Keratinocyte (primary cell): ENCODE results near the gene DMC1. TPM values are rescaled to one million over a fixed set of nuclear protein-coding genes. Genes with fewer than 3 reads are reported as not detected.

Source experiments
- DNase-seq: peaks from one replicate; pipeline ENCODE4 v3.0.0-alpha.2; 2011; ENCODE audit warnings: low read depth, missing footprints, low spot score
- FAIRE-seq: peaks from 2 replicates; lab custom pipeline; 2011; peaks lifted over from hg19 to GRCh38; lab: Jason Lieb, UNC
- H2AFZ ChIP-seq: 2 replicates; pipeline ENCODE4 v1.6.0; 2012; ENCODE audit warnings: low read length, control low read depth, inconsistent platforms; ENCODE audit not compliant: control insufficient read depth
- H3K27ac ChIP-seq: 2 replicates; pipeline ENCODE4 v1.5.1; 2011; ENCODE audit warnings: low read length; ENCODE audit not compliant: control insufficient read depth, insufficient read depth
- H3K27me3 ChIP-seq: 3 replicates; pipeline ENCODE4 v1.6.0; 2011; ENCODE audit warnings: low read length; ENCODE audit not compliant: control insufficient read depth, insufficient read depth; ENCODE audit errors: extremely low read depth
- H3K36me3 ChIP-seq, 2 experiments: 2 replicates in 1 of 2; 3 replicates in 1 of 2; pipeline ENCODE4 v1.5.1; 2011; ENCODE audit warnings: low read length in 2 of 2, mild to moderate bottlenecking in 1 of 2; ENCODE audit not compliant: control insufficient read depth in 2 of 2, insufficient read depth in 2 of 2; ENCODE audit errors: extremely low read depth in 1 of 2
- H3K4me1 ChIP-seq: 3 replicates; pipeline ENCODE4 v1.5.1; 2011; ENCODE audit warnings: low read length; ENCODE audit not compliant: control insufficient read depth, insufficient read depth; ENCODE audit errors: extremely low read depth
- H3K4me2 ChIP-seq: 3 replicates; pipeline ENCODE4 v1.6.0; 2011; ENCODE audit warnings: low read depth, low read length; ENCODE audit not compliant: control insufficient read depth, insufficient read depth; ENCODE audit errors: extremely low read depth
- H3K4me3 ChIP-seq, 3 experiments: fragments of 200-600 bp in 1 of 3; sonication (generic) in 1 of 3; 2 replicates in 2 of 3; 3 replicates in 1 of 3; pipeline ENCODE4 v1.5.1; 2011 to 2016; ENCODE audit warnings: low read length in 3 of 3, mild to moderate bottlenecking in 3 of 3, control low read depth in 2 of 3, inconsistent platforms in 1 of 3, low read depth in 1 of 3, mixed read lengths in 1 of 3, mixed run types in 1 of 3, moderate library complexity in 1 of 3; ENCODE audit not compliant: control insufficient read depth in 2 of 3, insufficient read depth in 2 of 3; ENCODE audit errors: extremely low read depth in 1 of 3
- H3K79me2 ChIP-seq: 2 replicates; pipeline ENCODE4 v1.6.0; 2012; ENCODE audit warnings: low read length; ENCODE audit not compliant: control insufficient read depth, insufficient read depth
- H3K9ac ChIP-seq: 3 replicates; pipeline ENCODE4 v1.6.0; 2011; ENCODE audit warnings: low read length; ENCODE audit not compliant: control insufficient read depth, insufficient read depth; ENCODE audit errors: extremely low read depth
- H3K9me1 ChIP-seq: 3 replicates; pipeline ENCODE4 v1.6.0; 2011; ENCODE audit warnings: low read length; ENCODE audit not compliant: control insufficient read depth, insufficient read depth; ENCODE audit errors: extremely low read depth
- H3K9me3 ChIP-seq: 2 replicates; pipeline ENCODE4 v1.5.1; 2012; ENCODE audit warnings: low read depth, low read length; ENCODE audit not compliant: control insufficient read depth
- H4K20me1 ChIP-seq: 3 replicates; pipeline ENCODE4 v1.6.0; 2011; ENCODE audit warnings: low read length; ENCODE audit not compliant: control insufficient read depth, insufficient read depth; ENCODE audit errors: extremely low read depth
- CTCF ChIP-seq, 3 experiments: IDR thresholded peaks in 1 of 3; conservative IDR thresholded peaks in 1 of 3; optimal IDR thresholded peaks in 1 of 3; 2 replicates in 2 of 3; 3 replicates in 1 of 3; pipeline versions ENCODE3 to v1.5.1; 2011; ENCODE audit warnings: low read length in 3 of 3, mild to moderate bottlenecking in 3 of 3, moderate library complexity in 2 of 3, control low read depth in 1 of 3, inconsistent platforms in 1 of 3; ENCODE audit not compliant: insufficient read depth in 2 of 3; ENCODE audit errors: extremely low read depth in 1 of 3
- EZH2 ChIP-seq: IDR thresholded peaks from one replicate; pipeline ENCODE4 v1.6.1; 2012; ENCODE audit warnings: inconsistent platforms, mild to moderate bottlenecking, low read length, moderate library complexity
- dilution Hi-C: fragments of 300-500 bp; cut with MboI; formaldehyde crosslinking; loops from one replicate; pipeline ENCODE4 v1.7.0; 2020; ENCODE audit warnings: low sequenced_read_pairs; ENCODE audit not compliant: extremely low pct_ligation_motif_present
- polyA plus RNA-seq, 5 experiments: library from polyadenylated mRNA; depleted of rRNA in 3 of 5; stranded (reverse) in 3 of 5; stranded (forward) in 1 of 5; unstranded in 1 of 5; fragments of >200 nt; gene quantifications; 1 replicate in 1 of 5; 2 replicates in 3 of 5; 3 replicates in 1 of 5; pipeline versions ENCODE4 v1.2.1 to v1.2.3, GENCODE V29; 2011 to 2012; ENCODE audit warnings: missing spikeins in 2 of 5, low read depth in 1 of 5, low replicate concordance in 1 of 5

DMC1 gene
- polyA plus RNA-seq, 1 donor (not counting 4 experiments of a cell fraction or from before 2014, with no cell fraction given), result 0.30 TPM

DNA sequence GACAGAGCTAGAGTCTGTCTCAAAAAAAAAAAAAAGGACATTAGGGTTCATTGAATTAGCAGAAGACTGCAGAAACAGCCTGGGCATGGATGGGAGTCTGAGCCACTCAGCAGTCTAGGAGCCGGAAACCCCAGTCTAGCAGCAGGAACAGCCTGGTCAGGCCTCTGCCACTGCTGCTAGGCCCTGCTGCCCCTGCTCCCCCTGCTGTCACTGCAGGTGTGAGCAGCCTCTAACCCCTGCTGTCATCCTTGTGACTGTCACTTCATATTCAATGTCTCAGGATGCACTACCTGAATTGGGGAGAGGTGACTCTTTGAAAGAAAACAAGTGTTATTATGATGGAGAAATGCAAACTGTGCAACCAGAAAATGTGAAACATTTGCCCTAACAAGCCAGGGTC is 56.9 kb downstream of the DMC1 start:
- no peak overlapping the region for H3K9ac ChIP-seq
- no peak overlapping the region for H3K4me3 ChIP-seq
- no peak for FAIRE-seq
- no peak for DNase-seq
- H3K9me3 ChIP-seq, result no peaks in the 10 kb centered on the region
- H3K9me1 ChIP-seq, result no peaks in the 10 kb centered on the region
- no peaks in the 10 kb centered on the region for H3K79me2 ChIP-seq
- no peak overlapping the region for H3K27ac ChIP-seq
- peak in 1 of 3 experiments; percentile 40 for TF ChIP-seq CTCF (optimal IDR thresholded peaks at IDR 0.05 in 1 of 3, IDR thresholded peaks at IDR 0.05 in 1 of 3, conservative IDR thresholded peaks at IDR 0.05 in 1 of 3; ENCODE audit: extremely low read depth in 1 of 3, insufficient read depth in 2 of 3, low read length in 3 of 3)
- no peak for TF ChIP-seq EZH2
- dilution Hi-C loops, result no loop called here
- H3K27me3 ChIP-seq, result no peaks in the 10 kb centered on the region
- no peaks in the 10 kb centered on the region for H4K20me1 ChIP-seq
- no peak overlapping the region for H2AFZ ChIP-seq
- no peaks in the 10 kb centered on the region for H3K36me3 ChIP-seq
- no peaks in the 10 kb centered on the region for H3K4me1 ChIP-seq
- no peak overlapping the region for H3K4me2 ChIP-seq

GRCh38 chr22:38510416-38510970 is 59.5 kb downstream of the DMC1 start:
- TF ChIP-seq EZH2 (no peak), CTCF (optimal IDR thresholded peaks at IDR 0.05 in 1 of 3, IDR thresholded peaks at IDR 0.05 in 1 of 3, conservative IDR thresholded peaks at IDR 0.05 in 1 of 3; ENCODE audit: extremely low read depth in 1 of 3, insufficient read depth in 2 of 3, low read length in 3 of 3) (no peak)
- Histone ChIP-seq H3K4me2 (no peak overlapping the region), H3K4me3 (no peak overlapping the region), H3K9me1 (no peaks in the 10 kb centered on the region), H3K27me3 (no peaks in the 10 kb centered on the region), H3K9me3 (no peaks in the 10 kb centered on the region), H3K4me1 (peaks cover 3% of the 10 kb centered on the region), H3K9ac (no peak overlapping the region), H4K20me1 (no peaks in the 10 kb centered on the region), H3K79me2 (peaks cover 6% of the 10 kb centered on the region), H2AFZ (no peak overlapping the region), H3K27ac (no peak overlapping the region), H3K36me3 (no peaks in the 10 kb centered on the region)
- dilution Hi-C loops, result no loop called here
- no peak for FAIRE-seq
- DNase-seq, result no peak
